IPS DF 19.7 (cell line): Measurements from ENCODE around the gene LRRC15.

Experiments
- DNase-seq: peaks from one replicate; pipeline ENCODE4 v3.0.0-alpha.2; 2013; ENCODE audit warnings: low read depth, low spot score

The LRRC15 gene

DNA sequence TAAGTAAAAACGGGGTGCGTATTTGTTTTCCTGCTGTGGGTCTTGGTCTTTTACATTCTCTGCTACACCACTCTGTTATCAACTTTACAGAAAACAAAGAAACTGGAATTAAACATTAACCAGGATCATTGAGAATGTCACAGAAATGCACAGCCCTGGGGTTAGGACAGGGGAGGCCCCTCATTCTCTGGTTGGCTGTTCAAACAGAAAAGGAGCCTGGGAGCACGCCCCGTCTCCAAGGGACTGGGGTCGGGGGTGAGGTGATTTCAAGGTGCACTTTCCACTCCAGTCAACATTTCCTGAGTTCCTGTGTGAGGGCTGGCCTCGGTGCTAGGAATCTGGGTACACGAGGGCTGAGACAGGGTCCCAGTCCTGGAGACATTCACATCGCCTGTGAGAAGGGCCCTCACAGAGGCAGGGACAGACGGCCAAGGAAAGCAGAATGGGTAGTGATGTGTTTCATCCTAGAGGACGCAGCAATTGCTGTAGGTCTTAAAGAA, 48.7 kb downstream of the LRRC15 start:
- DNase-seq = no peak

GRCh38 chr3:194320100-194320499, 49.4 kb downstream of the LRRC15 start:
- no peak for DNase-seq

- DNase-seq = no peak
These were observed 50.9 kb downstream of the LRRC15 start for GRCh38 chr3:194318511-194319161.

DNA sequence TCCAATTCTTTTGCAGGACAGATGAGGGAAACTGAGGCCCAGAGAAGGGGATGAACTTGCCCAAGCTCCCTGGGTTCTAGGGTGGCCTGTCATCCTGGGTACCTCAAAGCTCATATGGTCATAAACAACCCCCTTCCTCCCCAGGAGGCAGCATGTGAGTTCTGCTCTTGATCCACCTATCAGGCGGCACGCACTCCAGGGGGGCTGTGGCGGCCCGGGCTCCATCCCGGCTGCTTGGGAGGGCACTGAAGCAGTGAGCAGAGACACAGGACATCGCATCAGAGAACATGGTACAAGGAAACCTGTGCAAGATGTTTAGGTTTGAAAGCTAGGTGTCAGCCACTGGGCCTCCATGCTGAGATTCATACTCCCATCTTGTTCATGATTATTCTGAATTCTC, 52.6 kb downstream of the LRRC15 start:
- DNase-seq = no peak

- DNase-seq = no peak
These were observed 53.6 kb downstream of the LRRC15 start for GRCh38 chr3:194315965-194316361.

DNA sequence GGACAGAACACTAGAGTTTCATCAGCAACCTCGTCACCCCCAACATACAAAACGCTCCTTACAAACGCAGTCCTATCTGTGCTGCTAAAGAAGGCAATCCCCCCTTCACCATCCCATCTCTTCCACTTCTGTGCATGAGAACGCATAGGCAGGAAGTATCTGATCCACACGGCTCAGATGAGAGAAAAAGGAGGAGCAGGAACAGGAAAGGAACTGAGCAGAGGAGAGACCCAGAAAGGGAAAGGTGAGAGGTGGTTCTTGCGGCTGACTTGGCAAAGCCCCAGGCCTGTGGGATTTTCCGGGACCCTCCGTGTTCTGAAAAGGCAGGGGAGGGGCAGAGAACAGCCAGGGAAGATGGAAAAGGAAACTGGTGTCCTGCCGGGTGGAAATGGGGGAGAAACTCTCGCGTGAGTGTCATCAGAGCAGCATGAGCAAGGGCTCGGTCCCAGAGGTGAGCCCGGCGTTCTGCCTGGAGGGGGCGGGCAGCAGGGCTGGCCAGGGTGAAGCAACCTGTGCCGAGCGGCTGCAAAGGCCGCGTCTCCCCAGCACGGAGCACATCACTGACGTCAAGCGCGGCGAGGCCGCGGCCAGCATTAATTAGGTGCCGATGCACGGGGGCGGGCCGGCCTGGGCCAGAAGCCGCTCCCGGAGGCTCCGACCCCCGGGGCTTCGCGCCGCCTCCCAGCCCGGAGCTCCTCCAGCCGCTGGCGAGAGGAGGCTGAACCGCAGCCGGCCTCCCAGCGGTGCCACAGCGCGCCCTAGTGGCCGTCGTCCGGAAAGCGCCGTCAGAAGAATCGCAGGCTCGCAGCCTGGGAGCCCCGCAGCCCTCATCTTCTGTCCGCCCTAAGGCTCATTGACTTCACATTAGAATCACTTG, 54.2 kb downstream of the LRRC15 start:
- no peak for DNase-seq

DNA sequence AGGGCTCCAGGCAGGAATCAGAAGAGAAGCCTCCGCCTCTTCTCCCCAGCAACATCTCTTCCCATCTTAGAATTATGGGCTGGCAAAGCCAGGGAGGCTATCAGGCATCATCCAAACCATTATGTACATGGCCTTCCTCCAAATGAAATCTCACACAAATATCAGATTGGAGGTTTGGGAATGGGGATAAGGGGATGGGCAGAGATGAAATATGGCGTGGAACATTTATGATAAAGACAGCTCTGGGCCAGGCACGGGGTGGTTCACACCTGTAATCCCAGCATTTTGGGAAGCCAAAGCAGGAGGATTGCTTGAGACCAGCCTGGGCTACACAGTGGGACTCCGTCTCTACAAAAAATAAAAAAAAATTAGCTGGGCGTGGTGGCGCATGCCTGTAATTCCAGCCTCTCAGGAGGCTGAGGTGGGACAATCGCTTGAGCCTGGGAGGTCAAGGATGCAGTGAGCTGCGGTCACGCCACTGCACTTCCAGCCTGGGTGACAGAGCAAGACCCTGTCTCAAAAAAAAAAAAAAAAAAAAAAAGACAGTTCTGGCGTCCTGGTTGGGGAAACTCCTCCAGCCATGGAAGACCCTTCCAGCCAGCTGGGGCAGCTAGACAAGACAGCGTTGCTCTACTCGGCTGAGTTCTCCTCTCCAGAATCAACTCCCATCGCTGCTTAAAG, 55.0 kb downstream of the LRRC15 start:
- DNase-seq = no peak

GRCh38 chr3:194313560-194314387, 55.8 kb downstream of the LRRC15 start:
- DNase-seq = no peak

DNA sequence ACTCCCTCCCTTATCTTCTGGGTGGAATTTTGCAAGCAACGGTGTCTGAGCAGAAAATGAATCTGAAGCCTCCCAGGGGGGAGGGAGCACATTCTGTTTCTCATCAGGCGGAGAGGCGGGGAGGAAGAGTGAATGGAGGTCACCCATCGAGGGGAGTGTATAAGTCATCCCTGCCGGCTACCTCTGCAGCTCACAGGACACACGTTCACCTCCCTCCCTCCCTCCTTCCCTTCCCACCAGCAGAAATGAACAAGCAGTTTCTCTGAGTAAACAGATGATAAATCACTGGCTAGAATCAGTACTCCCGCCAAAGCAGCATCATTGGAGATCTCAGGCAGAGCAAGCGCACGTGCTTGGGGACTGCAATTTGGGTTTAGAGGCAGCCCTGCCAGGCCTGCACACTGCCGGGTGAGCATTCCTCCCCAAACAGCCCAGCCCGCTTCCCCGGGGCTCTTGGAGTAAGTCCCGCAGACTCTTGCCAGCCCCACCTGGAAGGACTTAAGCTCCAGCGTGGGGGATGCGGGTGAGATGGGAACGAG, 56.7 kb downstream of the LRRC15 start:
- DNase-seq = no peak

- DNase-seq = no peak
These were observed 57.3 kb downstream of the LRRC15 start for GRCh38 chr3:194312186-194312742.

GRCh38 chr3:194311000-194311399, 58.5 kb downstream of the LRRC15 start:
- DNase-seq = no peak

GRCh38 chr3:194310060-194310835, 59.3 kb downstream of the LRRC15 start:
- no peak for DNase-seq

DNA sequence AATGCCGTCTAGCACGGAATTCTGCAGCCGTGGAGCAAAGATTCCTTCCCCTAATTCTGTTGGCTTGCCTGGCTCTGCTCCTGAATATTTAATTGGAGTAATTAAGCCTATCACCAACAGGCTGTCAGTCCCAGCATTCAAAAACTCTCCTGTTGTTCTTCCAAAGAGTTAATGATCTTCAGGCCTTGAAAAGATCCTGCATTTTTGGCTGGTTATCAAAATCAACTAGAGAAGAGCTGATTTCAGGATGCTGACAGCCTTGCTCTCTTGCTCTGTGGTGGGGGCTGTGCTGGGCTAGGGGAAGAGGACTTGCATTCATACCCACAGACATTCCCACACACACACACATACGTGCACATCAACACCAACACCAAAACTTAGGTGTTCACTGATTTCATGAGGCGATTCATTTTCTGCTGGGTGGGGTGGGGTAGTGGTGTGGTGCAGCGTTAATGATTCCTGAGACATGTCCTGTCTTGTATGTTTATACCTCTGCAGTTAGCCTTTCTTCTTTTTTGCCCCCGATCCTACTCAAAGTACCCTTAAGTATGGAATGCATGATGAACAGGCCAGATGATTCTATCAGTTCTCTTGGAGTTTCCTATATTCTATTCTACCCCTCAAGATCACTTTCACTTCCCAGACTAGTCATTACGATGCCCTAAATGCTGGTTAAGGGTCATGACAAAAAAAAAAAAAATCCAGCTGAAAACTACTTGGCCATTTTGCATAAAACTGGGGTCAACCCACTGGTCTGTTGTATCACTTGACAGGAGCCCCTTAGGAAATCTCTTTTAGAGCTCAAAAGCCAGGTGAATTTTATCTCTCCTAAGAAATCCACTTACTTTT, 60.7 kb downstream of the LRRC15 start:
- DNase-seq = no peak

DNA sequence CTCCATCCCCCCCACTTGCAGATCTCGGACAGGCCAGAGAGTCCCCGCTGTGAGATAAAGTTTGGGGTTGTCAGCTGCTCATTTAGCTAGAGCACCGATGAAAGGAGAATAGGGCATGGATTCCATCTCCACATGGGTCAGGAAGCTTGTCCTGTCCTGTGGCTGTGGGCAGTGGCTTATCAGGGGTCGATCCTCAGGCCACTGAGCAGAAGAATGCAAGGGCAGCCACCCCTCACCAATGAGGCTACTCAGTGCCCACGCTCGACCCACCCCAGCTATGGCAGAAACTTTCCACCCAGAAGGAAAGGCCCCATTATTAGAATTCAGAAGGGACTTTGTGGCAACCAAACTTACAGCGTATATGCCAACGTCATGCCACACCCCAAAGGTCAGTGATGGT, 61.7 kb downstream of the LRRC15 start:
- no peak for DNase-seq

GRCh38 chr3:194306771-194307640, 62.5 kb downstream of the LRRC15 start:
- DNase-seq = no peak

GRCh38 chr3:194306109-194306686, 63.3 kb downstream of the LRRC15 start:
- no peak for DNase-seq

DNA sequence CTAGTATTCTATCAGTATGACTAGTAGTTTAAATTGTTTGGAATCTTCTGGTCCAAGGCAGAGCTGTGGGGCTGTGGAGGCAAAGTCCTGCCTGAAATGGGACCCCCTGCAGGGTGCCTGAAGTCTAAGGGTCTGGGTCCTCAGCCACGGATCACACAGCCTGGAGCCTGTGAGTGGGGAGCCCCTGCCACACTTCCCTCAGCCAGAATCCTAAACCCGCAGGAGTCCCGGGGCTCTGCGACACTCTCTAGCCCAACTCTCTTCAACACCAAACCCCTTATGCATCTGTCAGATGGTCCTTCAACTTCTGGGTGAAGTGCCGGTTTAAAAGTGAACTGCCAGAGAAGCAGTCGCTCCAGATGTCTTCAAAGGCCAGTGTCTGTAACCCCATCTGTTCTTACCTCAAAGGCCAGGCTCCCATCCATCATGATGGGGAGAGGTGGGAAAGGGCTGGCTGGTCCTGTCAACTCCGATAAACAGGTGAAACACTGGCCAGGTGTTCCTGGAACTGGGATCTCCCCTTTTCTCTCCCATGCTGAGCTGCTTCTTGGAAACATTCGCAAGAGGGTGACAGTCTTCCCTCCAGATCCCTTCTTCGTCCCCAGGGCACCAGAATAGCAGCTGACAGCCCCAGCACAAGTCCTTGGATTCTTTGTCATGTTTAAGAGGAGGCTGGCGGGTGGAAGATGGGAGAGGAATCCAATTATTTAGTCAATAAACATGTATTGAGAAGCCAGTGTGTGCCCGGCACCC, 64.0 kb downstream of the LRRC15 start:
- DNase-seq = no peak
